LNCAP (cell line): ENCODE data around the gene PRDM13.

ENCODE experiments used
- CTCF ChIP-seq: fragments of 450-650 bp; IDR thresholded peaks from 2 replicates; pipeline ENCODE4 v1.5.1; 2017; ENCODE audit warnings: mild to moderate bottlenecking

The PRDM13 gene

GRCh38 chr6:99629293-99629692 is 22.7 kb downstream of the PRDM13 start:
- TF ChIP-seq CTCF, result no peak

GRCh38 chr6:99637629-99638028 is 31.0 kb downstream of the PRDM13 start:
- TF ChIP-seq CTCF, result no peak

GRCh38 chr6:99641270-99641669 is 34.6 kb downstream of the PRDM13 start:
- no peak for TF ChIP-seq CTCF

- TF ChIP-seq CTCF, result no peak
Measured at GRCh38 chr6:99645986-99646385, 39.4 kb downstream of the PRDM13 start.

GRCh38 chr6:99660206-99660605 is 53.6 kb downstream of the PRDM13 start:
- TF ChIP-seq CTCF, result no peak

GRCh38 chr6:99661870-99662269 is 55.2 kb downstream of the PRDM13 start:
- TF ChIP-seq CTCF, result no peak

- no peak for TF ChIP-seq CTCF
Measured at GRCh38 chr6:99662616-99663015, 56.0 kb downstream of the PRDM13 start.
